ENCODE measurements around the gene COPS6. TPM values are rescaled to one million over a fixed set of nuclear protein-coding genes. Genes with fewer than 3 reads are reported as not detected.

The COPS6 gene
- total RNA-seq, 5 donors from 2014 or later (not counting 1 experiment from before 2014, with no cell fraction given): 67.1 to 71.1 (median 68.3) TPM

DNA sequence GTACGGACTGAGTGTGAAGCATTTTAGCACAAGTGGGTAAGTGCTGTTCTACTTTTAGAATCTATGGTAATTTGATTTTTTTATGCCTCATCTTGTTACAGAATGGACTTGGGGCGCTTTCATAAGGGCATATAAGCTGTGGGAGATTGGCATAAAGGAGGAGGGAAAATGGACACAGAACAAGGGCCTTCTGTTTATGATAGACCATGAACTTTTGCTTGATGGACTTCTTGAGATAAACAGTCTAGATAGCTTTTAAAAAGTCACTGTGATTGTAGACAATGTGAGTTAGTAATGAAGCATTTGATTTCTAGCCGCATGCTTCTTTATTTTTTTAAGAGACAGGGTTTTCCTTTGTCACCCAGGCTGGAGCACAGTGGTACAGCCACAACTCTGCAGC lies 37.2 kb upstream of the COPS6 start:
- Mint-ChIP-seq H3K4me1 (peaks cover 10 to 23% (median 20%) of the 10 kb centered on the region in 3 donors), H3K4me3 (peak overlapping the region; percentile 15 to 60 (median 55)), H3K9me3 (no peaks in the 10 kb centered on the region), H3K27ac (no peak overlapping the region), H3K27me3 (no peaks in the 10 kb centered on the region), H3K36me3 (no peaks in the 10 kb centered on the region)
- Histone ChIP-seq H3K36me3 (ENCODE audit: control insufficient read depth in 2 of 2, extremely low read depth in 1 of 2, insufficient read depth in 1 of 2, low read length in 1 of 2) (no peaks in the 10 kb centered on the region), H3K27me3 (replicated peaks in 1 of 2; ENCODE audit: control insufficient read depth in 2 of 2, extremely low read depth in 1 of 2, insufficient read depth in 2 of 2, low read length in 1 of 2) (no peaks in the 10 kb centered on the region), H3K4me3 (ENCODE audit: control insufficient read depth in 1 of 2, extremely low read depth in 1 of 2, low read length in 1 of 2) (no peak overlapping the region), H3K4me1 (ENCODE audit: control insufficient read depth in 1 of 2, extremely low read depth in 1 of 2, insufficient read depth in 2 of 2, low read length in 2 of 2) (peaks cover 0 to 15% of the 10 kb centered on the region in 2 experiments), H3K9me3 (no peaks in the 10 kb centered on the region), H3K27ac (ENCODE audit: low read length) (no peak overlapping the region)
- POLR2A ChIA-PET: interaction anchor here in 1 of 2 donors (0.6 kb wide), 1 partner anchor 643 kb away, joined by 3 read pairs; the partner anchor contains the start of gene BUD31
- WGBS (ENCODE audit: insufficient coverage): 100% methylated on average over 2 of the region's 3 CpGs
- ATAC-seq (replicated peaks in 1 of 4) (no peak), DNase-seq (no peak)
- CTCF ChIA-PET: interaction anchor here (0.6 to 2.2 kb wide), 4 partner anchors 72 to 709 kb away, joined by 3 to 7 read pairs (median 3); no protein-coding TSS in a partner anchor

DNA sequence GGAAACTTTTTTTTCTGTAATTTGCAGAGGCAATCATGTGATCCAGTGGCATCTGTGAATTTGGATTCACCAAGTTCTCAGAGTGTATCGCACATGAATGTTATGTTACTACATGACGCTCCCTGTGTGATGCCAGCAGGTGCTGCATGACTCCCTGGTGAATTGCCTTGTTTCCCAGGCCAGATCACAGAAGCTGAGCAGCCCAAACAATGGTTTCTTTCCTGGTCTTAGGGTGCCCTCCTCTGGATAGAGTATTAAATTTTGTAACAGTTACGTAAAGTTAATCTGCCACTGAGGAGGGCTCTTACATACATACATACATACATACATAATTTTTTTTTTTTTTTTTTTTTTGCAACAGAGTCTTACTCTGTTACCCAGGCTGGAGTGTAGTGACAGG lies 35.6 kb upstream of the COPS6 start:
- POLR2A ChIA-PET: interaction anchor here in 1 of 2 donors (0.6 kb wide), 1 partner anchor 96 kb away, joined by 5 read pairs; the partner anchor contains the start of gene LAMTOR4
- no peak overlapping the region for H3K4me3 Mint-ChIP-seq
- H3K36me3 Mint-ChIP-seq: peaks cover 7% of the 10 kb centered on the region
- H3K4me1 Mint-ChIP-seq: peaks cover 10 to 23% (median 20%) of the 10 kb centered on the region in 3 donors
- H3K27me3 Mint-ChIP-seq: no peaks in the 10 kb centered on the region
- H3K4me1 ChIP-seq (ENCODE audit: control insufficient read depth in 1 of 2, extremely low read depth in 1 of 2, insufficient read depth in 2 of 2, low read length in 2 of 2): peaks cover 0 to 15% of the 10 kb centered on the region in 2 experiments
- no peak overlapping the region for H3K4me3 ChIP-seq (ENCODE audit: control insufficient read depth in 1 of 2, extremely low read depth in 1 of 2, low read length in 1 of 2)
- CTCF ChIA-PET: interaction anchor here in 1 of 2 donors (0.6 to 2.2 kb wide), 5 partner anchors 29 to 1232 kb away, joined by 3 to 7 read pairs (median 3); no protein-coding TSS in a partner anchor
- H3K27ac ChIP-seq (ENCODE audit: low read length): no peak overlapping the region
- H3K36me3 ChIP-seq (ENCODE audit: control insufficient read depth in 2 of 2, extremely low read depth in 1 of 2, insufficient read depth in 1 of 2, low read length in 1 of 2): peaks cover 0 to 15% of the 10 kb centered on the region in 2 donors
- no peaks in the 10 kb centered on the region for H3K9me3 ChIP-seq
- ATAC-seq (replicated peaks in 1 of 4) (peak in 1 of 4 experiments; percentile 28), DNase-seq (peak in 11 of 35 experiments; percentile 2 to 62 (median 10))
- WGBS (ENCODE audit: insufficient coverage): 94% methylated on average over 2 of the region's 3 CpGs
- no peaks in the 10 kb centered on the region for H3K9me3 Mint-ChIP-seq
- no peak overlapping the region for H3K27ac Mint-ChIP-seq
- no peaks in the 10 kb centered on the region for H3K27me3 ChIP-seq (replicated peaks in 1 of 2; ENCODE audit: control insufficient read depth in 2 of 2, extremely low read depth in 1 of 2, insufficient read depth in 2 of 2, low read length in 1 of 2)

DNA sequence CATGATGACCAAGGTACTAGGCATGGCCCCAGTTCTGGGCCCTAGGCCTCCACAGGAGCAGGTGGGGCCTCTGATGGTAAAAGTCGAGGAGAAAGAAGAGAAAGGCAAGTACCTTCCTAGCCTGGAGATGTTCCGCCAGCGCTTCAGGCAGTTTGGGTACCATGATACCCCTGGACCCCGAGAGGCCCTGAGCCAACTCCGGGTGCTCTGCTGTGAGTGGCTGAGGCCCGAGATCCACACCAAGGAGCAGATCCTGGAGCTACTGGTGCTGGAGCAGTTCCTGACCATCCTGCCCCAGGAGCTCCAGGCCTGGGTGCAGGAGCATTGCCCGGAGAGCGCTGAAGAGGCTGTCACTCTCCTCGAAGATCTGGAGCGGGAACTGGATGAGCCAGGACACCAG lies 31.8 kb upstream of the COPS6 start:
- H3K4me3 ChIP-seq (ENCODE audit: control insufficient read depth in 1 of 2, extremely low read depth in 1 of 2, low read length in 1 of 2): no peak overlapping the region
- ATAC-seq (replicated peaks in 1 of 4) (no peak), DNase-seq (no peak)
- H3K4me1 ChIP-seq (ENCODE audit: control insufficient read depth in 1 of 2, extremely low read depth in 1 of 2, insufficient read depth in 2 of 2, low read length in 2 of 2): no peaks in the 10 kb centered on the region
- no peak overlapping the region for H3K27ac ChIP-seq (ENCODE audit: low read length)
- CTCF ChIA-PET: interaction anchor here in 1 of 2 donors (0.6 kb wide), 1 partner anchor 106 kb away, joined by 4 read pairs; no protein-coding TSS in a partner anchor
- Mint-ChIP-seq H3K36me3 (peaks cover 20% of the 10 kb centered on the region), H3K9me3 (no peaks in the 10 kb centered on the region), H3K27me3 (no peaks in the 10 kb centered on the region), H3K4me3 (no peak overlapping the region), H3K4me1 (peaks cover 0 to 2% (median 0%) of the 10 kb centered on the region in 3 donors), H3K27ac (no peak overlapping the region)
- peaks cover 0 to 36% of the 10 kb centered on the region in 2 donors for H3K36me3 ChIP-seq (ENCODE audit: control insufficient read depth in 2 of 2, extremely low read depth in 1 of 2, insufficient read depth in 1 of 2, low read length in 1 of 2)
- 96% methylated on average over 3 of the region's 10 CpGs for WGBS (ENCODE audit: insufficient coverage)
- H3K27me3 ChIP-seq (replicated peaks in 1 of 2; ENCODE audit: control insufficient read depth in 2 of 2, extremely low read depth in 1 of 2, insufficient read depth in 2 of 2, low read length in 1 of 2): no peaks in the 10 kb centered on the region
- POLR2A ChIA-PET: no interaction called here
- H3K9me3 ChIP-seq: no peaks in the 10 kb centered on the region

DNA sequence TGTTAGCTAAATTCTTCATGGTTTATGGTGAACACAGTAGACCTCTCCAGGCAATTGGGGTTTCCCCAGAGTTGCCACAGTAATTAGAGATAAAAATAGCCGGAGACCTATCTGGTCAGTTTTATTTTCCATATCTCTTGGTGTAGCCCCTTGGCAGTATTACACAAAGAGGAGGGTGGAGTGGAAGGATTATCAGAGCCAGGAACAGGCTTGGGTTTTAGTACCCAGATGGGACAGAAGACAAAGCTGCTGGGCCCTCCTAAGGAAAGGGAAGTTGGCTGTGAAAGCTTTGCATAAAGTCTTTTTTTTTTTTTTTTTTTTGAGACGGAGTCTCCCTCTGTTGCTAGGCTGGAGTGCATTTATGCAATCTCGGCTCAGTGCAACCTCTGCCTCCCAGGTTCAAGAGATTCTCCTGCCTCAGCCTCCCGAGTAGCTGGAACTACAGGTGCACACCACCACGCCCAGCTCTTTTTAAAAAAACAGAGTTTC lies 29.5 kb upstream of the COPS6 start:
- Mint-ChIP-seq H3K36me3 (peaks cover 30% of the 10 kb centered on the region), H3K27me3 (no peaks in the 10 kb centered on the region), H3K9me3 (no peaks in the 10 kb centered on the region), H3K27ac (no peak overlapping the region), H3K4me1 (no peaks in the 10 kb centered on the region), H3K4me3 (no peak overlapping the region)
- no peaks in the 10 kb centered on the region for H3K4me1 ChIP-seq (ENCODE audit: control insufficient read depth in 1 of 2, extremely low read depth in 1 of 2, insufficient read depth in 2 of 2, low read length in 2 of 2)
- DNase-seq (no peak), ATAC-seq (replicated peaks in 1 of 4) (no peak)
- ChIA-PET CTCF (interaction anchor here (0.5 to 0.6 kb wide), 2 partner anchors 9 to 456 kb away, joined by 3 read pairs; no protein-coding TSS in a partner anchor), POLR2A (no interaction called here)
- no peak overlapping the region for H3K4me3 ChIP-seq (ENCODE audit: control insufficient read depth in 1 of 2, extremely low read depth in 1 of 2, low read length in 1 of 2)
- no peaks in the 10 kb centered on the region for H3K9me3 ChIP-seq
- no peaks in the 10 kb centered on the region for H3K27me3 ChIP-seq (replicated peaks in 1 of 2; ENCODE audit: control insufficient read depth in 2 of 2, extremely low read depth in 1 of 2, insufficient read depth in 2 of 2, low read length in 1 of 2)
- peaks cover 2 to 45% of the 10 kb centered on the region in 2 donors for H3K36me3 ChIP-seq (ENCODE audit: control insufficient read depth in 2 of 2, extremely low read depth in 1 of 2, insufficient read depth in 1 of 2, low read length in 1 of 2)
- 100% methylated on average over 2 of the region's 5 CpGs for WGBS (ENCODE audit: insufficient coverage)
- H3K27ac ChIP-seq (ENCODE audit: low read length): no peak overlapping the region

DNA sequence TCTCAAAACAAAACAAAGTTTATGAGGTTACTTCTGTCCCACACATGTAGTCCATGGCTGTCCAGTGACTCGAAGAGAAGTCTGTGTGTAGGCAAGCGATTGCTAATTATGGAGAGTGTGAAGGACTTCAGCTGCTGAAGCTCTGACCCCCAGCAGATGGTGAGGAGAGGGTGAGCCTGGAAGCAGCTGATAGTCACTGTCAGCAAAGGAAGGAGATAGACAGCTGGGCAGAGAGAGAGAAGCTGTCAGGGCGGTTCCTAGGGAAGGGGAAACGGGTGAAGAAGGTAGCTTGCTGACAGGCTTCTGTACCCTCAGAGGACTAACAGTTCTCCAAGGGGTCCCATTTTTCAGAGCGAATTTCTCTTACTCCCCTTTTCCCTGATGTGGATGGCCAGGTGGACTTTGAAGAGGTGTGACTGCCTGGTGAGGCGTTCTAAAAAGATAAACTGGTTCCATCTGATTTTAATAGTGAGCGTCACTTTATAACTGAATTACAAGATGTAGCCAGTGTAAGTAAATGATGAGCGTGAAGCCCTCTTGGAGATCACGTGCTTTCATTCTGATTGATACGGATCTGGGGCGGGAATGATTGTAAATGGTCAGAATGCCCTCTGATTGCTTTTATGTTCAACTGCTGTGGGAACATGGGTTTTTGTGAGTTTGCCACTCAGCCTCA lies 27.1 kb upstream of the COPS6 start:
- ATAC-seq (replicated peaks in 1 of 4) (no peak), DNase-seq (no peak)
- Mint-ChIP-seq H3K27ac (no peak overlapping the region), H3K9me3 (no peaks in the 10 kb centered on the region), H3K4me1 (no peaks in the 10 kb centered on the region), H3K27me3 (no peaks in the 10 kb centered on the region), H3K36me3 (peaks cover 34% of the 10 kb centered on the region), H3K4me3 (no peak overlapping the region)
- H3K9me3 ChIP-seq: no peaks in the 10 kb centered on the region
- no peak overlapping the region for H3K27ac ChIP-seq (ENCODE audit: low read length)
- 96% methylated on average over 8 of the region's 11 CpGs for WGBS (ENCODE audit: insufficient coverage)
- no peaks in the 10 kb centered on the region for H3K27me3 ChIP-seq (replicated peaks in 1 of 2; ENCODE audit: control insufficient read depth in 2 of 2, extremely low read depth in 1 of 2, insufficient read depth in 2 of 2, low read length in 1 of 2)
- POLR2A ChIA-PET: no interaction called here
- H3K4me1 ChIP-seq (ENCODE audit: control insufficient read depth in 1 of 2, extremely low read depth in 1 of 2, insufficient read depth in 2 of 2, low read length in 2 of 2): no peaks in the 10 kb centered on the region
- CTCF ChIA-PET: no interaction called here
- H3K4me3 ChIP-seq (ENCODE audit: control insufficient read depth in 1 of 2, extremely low read depth in 1 of 2, low read length in 1 of 2): no peak overlapping the region
- H3K36me3 ChIP-seq (ENCODE audit: control insufficient read depth in 2 of 2, extremely low read depth in 1 of 2, insufficient read depth in 1 of 2, low read length in 1 of 2): peaks cover 2 to 45% of the 10 kb centered on the region in 2 donors

DNA sequence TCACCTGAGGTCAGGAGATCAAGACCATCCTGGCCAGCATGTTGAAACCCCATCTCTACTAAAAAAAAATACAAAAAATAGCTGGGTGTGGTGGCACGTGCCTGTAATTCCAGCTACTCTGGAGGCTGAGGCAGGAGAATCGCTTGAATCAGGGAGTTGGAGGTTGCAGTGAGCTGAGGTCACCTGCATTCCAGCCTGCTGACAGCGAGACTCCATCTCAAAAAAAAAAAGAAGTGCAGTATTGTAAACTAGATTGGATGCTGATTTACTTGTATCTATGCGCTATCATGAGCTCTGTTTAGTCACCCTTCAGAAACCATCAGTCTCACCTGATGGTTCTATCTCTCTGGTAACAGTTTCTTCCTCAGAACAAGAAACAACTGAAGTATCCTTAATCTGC lies 25.4 kb upstream of the COPS6 start:
- Histone ChIP-seq H3K4me3 (ENCODE audit: control insufficient read depth in 1 of 2, extremely low read depth in 1 of 2, low read length in 1 of 2) (no peak overlapping the region), H3K9me3 (no peaks in the 10 kb centered on the region), H3K4me1 (ENCODE audit: control insufficient read depth in 1 of 2, extremely low read depth in 1 of 2, insufficient read depth in 2 of 2, low read length in 2 of 2) (no peaks in the 10 kb centered on the region), H3K27ac (ENCODE audit: low read length) (no peak overlapping the region), H3K27me3 (replicated peaks in 1 of 2; ENCODE audit: control insufficient read depth in 2 of 2, extremely low read depth in 1 of 2, insufficient read depth in 2 of 2, low read length in 1 of 2) (no peaks in the 10 kb centered on the region), H3K36me3 (ENCODE audit: control insufficient read depth in 2 of 2, extremely low read depth in 1 of 2, insufficient read depth in 1 of 2, low read length in 1 of 2) (peaks cover 2 to 29% of the 10 kb centered on the region in 2 donors)
- CTCF ChIA-PET: no interaction called here
- H3K9me3 Mint-ChIP-seq: no peaks in the 10 kb centered on the region
- ATAC-seq (replicated peaks in 1 of 4) (no peak), DNase-seq (no peak)
- POLR2A ChIA-PET: interaction anchor here in 1 of 2 donors (0.8 to 1.2 kb wide), 2 partner anchors 11 to 121 kb away, joined by 4 to 5 read pairs; no protein-coding TSS in a partner anchor
- no peak overlapping the region for H3K4me3 Mint-ChIP-seq
- WGBS (ENCODE audit: insufficient coverage): 100% methylated on average over 2 of the region's 4 CpGs
- no peaks in the 10 kb centered on the region for H3K4me1 Mint-ChIP-seq
- peaks cover 35% of the 10 kb centered on the region for H3K36me3 Mint-ChIP-seq
- no peak overlapping the region for H3K27ac Mint-ChIP-seq
- no peaks in the 10 kb centered on the region for H3K27me3 Mint-ChIP-seq
